ENCODE measurements around the gene GFOD1.

The GFOD1 gene

DNA sequence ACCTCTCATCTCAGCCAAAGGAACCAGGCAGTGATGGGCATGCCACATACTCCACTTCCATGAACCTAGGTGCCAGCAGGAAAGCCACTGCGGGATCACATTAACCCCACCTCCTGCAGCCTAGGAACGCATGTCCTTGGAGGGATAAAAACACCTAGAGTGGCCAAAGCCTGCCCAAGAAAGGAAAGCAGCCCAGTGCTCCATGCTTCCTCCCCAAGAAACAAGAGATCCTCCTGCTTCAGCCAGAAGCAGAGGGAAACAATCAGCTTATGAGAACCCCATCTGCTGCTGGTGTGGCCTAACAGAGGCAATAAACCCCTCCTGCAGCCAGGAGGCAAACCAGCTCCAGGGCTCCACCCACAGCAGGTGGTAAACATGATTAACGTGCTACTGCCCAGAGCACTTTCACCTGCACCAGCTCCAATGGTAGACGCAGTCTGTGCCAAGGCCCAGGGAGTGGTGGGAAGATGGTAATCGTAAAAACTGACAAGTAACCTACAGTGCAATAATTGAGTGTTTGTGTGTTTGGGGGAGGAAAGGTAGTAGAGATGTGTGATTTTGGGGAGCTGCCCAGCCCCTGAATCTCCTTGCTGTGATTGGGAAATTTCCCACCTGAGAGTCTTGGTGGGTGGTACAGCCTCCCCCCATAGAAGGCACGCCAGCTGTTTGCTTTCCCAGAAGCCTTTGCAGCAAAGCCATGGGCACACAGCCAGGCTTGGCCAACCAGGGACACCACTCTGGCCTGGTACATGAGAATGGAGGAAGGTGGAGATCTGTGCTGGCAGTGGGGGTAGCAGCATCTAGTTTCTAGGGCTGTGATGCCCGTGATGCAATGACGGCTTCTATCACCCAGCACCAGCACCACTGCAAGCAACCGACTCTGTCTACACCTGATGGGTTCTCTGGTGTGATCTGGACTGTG is 108.5 kb downstream of the GFOD1 start:
- no peak for DNase-seq (ENCODE audit: low read depth in 2 of 2)

DNA sequence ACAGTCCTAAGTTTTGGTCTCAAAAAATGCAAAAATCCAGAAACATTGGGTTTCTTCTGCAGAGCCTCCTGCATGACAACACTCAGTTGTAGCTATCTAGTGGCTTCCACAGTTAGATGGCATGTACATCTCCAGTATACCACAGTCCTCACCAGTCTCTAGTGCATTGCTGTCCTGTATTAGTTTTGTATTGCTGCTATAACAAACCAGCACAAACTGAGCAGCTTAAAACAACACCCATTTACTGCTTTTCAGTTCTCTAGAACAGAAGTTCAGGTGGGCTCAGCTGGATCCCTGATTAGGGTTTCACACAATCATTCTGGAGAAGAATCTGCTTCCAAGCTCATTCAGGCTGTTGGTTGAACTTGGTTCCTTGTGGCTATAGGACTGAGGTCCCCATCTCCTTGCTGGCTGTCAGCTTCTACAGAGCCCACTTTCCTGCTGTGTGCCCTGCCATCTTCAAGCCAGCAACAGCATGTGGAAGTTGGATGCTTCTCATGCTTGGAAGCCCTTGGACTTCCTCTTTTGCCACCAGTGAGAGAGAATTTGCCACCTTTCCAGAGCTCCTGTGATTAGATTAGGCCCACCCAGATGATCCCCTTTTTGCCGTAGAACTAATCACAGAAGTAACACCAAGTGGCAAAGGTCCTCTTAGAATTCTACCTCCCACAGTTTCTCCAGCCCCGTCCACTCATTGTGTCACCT is 110.2 kb downstream of the GFOD1 start:
- no peak for DNase-seq (ENCODE audit: low read depth in 2 of 2)

DNA sequence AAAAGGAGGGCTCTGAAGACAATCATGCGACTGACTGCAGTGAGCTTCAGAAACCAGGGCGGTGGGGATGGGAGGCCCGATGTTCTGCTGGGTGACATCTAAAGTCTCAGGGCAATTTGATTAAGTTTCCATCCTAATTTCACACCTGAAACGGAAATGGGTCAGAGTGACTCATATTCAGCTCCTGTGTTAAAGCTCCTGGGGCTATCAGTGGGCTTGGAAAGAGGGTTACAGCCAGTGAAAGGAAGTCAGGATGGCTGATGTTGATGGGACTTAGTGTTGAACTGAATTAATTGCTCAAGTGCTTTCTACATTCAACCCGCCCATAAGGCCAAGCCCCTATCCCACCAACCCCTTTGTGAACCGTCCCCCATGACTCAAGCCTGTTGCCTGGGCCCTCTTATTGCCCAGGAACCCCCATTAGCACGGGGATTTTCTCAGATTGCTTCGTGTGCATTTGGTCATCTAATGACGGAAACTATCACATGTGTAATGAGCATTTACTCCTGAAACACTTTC is 112.0 kb downstream of the GFOD1 start:
- peak; percentile 23 to 37 for DNase-seq (ENCODE audit: low read depth in 2 of 2)

DNA sequence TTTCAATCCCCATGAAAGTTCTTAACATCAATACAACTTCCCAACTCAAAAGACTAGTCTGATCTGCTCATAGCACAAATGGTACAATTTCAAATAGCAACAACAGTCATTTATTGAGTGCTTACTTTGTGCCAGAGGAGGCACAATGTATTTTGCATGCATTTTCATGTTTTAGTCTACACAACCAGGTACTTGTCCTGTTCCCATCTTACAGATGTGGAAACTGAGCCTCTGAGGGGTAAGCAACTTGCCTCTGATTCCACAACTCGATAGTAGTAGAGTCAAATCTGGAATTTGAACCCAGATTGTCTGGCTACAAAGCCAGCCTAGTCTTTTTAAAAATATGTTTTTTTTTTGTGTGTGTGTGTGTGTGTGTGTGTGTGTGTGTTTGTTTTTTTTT is 113.5 kb downstream of the GFOD1 start:
- DNase-seq (ENCODE audit: low read depth in 2 of 2): no peak

DNA sequence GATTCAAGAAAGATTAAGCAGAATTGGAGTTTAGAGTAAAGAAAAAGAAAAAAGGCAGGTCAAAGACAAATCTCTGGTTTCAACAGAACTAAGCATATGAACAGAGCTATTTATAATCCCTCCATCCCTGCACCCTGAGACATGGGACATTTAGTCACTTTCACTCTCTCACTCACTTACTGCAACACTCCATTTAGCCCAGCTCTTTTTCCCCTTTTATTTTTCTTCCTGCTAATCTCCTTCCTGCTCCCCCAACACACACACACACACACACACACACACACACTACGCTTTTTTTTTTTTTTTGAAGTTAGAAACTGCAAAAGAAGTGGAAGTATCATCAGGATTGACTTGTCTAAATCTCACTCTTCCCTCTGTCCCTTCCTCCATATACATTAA is 113.9 kb downstream of the GFOD1 start:
- DNase-seq (ENCODE audit: low read depth in 2 of 2): no peak

DNA sequence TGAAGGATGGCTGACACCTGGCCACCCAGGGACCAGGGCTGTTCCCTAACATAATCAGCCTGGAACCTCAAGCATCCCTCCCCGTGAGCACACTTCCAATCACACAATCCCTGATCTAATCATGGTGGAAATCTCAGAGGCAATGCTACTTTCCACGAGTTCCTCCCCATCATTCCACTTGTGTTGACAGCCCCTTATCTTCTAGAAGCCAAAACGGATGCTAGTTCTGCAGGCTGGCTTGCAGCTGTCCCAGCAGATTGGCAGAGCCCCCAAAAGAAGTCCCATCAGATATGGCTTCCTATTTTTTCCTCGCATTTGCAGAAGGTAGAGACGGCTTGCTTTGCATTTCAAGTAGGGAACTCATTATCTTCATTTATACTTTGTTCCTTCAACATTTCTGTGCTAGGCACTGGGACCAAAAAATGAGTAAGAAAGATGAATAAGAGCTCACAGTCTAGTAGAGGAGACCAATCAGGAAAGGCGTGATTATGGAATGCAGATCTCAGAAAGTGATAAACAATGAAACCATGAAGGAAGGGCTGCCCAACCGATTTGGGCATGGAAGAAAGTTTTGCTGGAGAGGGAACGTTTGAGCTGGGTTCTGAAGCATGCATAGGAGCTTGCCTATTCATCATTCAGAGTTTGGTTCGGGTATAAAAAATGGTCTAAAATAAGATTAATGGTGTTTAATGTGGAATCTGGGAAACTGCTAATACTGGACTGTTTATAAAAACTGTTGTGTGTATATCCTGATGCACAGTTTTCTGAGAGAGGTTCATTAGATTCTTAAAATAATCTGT is 114.5 kb downstream of the GFOD1 start:
- no peak for DNase-seq (ENCODE audit: low read depth in 2 of 2)

DNA sequence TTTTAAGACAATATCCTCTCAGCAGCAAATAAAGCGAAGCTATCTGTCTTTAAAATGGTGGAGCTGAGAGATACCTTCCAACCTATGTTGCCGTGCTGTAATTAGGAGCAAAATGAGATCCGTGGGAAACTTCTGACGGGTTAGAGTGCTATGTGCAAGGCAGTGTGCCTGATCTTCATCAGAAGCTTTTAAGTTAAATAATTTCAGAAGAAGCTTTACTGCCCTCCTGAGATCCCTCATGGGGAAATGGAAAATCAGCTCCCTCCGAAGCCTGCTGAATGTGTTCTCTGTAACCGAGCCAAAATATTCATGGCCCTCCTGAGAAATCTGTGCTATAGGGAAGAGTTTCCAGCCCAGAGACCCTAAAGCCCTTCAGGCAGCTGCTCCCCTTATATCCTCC is 115.3 kb downstream of the GFOD1 start:
- no peak for DNase-seq (ENCODE audit: low read depth in 2 of 2)

DNA sequence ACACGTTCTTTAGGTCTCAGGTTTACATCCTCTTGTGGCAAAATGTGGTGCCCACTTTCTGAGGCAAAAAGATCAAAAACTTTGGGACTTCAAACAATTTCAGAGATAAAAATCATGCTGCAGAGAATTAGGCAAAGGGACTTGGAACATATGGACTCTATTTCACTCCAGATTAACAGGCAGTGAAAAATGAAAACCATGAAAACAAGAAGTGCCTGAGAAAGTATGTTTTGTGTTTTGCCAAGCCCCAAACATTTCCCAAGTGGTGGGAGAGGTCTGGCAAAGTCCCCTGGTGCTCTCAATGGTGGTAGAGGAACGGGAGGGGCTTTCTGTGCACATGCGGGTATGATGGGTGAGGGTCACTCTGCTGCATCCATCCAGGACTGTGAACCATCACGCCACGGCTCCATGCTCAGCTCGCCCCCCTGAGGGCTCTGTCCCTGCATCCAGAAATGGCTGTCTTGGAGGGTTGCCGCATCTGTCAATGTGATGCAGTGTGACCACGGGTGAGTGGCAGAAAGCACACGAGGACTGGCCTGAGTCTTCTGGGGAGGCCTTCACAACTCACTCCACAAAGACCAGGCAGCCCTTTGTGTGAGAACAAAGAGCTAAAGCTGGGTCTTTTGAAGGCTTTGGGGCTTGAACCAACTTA is 115.9 kb downstream of the GFOD1 start:
- DNase-seq (ENCODE audit: low read depth in 2 of 2): no peak

DNA sequence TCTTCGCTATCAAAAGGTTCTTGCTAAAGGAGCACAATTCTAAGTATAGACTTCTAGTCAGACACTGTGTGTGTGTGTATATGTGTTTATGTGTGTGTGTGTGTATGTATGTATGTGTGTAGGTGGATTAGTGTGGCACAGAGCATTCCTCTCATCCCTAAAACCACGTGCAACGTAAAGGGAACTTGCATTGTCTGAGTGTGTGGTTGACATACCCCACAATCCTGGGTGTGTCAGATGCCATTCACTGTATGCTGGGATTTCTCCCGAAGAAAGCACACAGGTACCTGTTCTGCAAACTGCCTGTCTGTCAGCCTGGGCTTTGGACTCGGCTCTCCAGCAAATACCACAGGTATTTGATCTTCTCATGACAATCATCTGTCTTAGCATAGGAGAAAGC is 116.8 kb downstream of the GFOD1 start:
- no peak for DNase-seq (ENCODE audit: low read depth in 2 of 2)

DNA sequence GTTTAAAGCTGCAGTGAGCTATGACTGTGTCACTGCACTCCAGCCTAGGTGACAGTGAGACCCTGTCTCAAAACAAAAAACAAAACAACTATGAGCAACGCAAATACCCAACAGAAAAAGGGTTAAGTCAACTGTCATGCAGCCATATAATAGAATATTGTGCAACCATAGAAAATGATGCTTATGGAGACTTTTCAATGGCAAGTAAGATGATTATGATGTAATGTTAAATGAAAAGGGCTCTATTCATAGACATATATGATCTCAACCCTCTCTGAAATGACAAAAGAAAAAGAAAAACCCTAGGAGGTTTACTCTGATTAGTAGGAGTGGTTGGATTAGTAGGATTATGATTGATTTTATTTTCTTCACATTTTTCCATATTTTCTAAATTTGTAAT is 117.8 kb downstream of the GFOD1 start:
- no peak for DNase-seq (ENCODE audit: low read depth in 2 of 2)

DNA sequence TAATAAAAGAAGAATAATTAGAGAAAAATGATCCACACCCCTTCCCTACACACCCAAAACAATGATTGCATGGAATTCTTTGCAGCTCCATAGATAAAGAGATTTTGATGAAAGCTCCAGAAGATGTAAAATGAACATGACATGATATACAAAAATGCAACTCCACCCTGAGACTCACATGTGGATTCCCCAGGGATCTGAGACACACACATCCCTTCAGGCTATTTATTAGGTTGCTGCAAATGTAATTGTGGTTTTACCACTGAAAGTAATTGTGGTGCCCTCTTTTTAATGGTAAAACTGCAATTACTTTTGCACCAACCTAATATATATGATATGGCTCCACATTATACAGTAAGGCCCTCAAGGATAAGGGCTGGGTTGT is 118.7 kb downstream of the GFOD1 start:
- no peak for DNase-seq (ENCODE audit: low read depth in 2 of 2)

DNA sequence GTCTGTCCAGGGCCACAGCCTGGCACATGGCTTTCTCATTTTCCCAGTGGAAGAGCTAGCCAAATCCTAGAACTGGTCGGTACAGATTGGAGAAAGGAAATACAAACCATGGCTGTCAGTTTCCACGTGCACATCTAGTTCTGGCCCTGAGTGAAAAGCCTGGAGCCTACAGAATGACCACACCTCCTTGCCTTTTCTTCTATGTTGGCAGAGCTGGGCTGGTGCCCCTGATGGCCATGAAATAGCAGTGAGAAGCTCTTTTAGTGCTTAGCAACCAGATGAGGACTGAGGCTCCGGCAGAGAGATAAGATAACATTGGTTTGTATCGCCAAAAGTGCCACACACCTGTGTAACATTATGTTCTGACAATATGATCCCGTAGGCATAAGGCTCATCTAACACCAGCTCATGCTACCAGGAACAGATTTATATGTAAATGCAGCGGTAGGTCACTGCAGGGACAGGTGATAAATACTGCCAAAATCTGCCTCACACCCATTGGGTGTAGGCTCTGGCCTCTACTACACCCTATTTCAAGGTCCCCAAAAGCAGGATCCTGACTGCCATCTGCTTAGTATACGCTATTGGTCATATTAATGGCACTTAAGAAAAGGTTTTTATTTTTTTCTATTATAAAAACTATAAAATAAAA is 119.2 kb downstream of the GFOD1 start:
- no peak for DNase-seq (ENCODE audit: low read depth in 2 of 2)

DNA sequence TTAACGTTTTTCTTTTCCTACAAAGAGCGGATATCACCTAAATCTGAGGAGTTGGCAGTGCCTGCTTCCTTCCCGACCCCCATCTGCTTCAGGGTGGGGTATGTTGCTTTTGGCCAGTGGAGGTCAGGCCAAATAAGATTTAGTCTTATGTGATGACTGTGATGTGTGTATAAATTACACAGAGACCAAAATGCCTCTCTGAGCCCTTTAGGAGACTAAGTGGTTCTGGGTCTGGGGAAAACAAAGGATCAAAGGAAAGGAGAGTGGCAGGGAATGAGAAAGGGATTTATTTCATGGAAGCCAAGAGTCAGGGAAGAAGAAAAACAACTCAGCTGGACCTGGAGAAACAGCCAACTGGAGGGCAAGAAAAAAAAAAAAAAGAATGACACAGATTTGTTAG is 120.0 kb downstream of the GFOD1 start:
- DNase-seq (ENCODE audit: low read depth in 2 of 2): no peak

DNA sequence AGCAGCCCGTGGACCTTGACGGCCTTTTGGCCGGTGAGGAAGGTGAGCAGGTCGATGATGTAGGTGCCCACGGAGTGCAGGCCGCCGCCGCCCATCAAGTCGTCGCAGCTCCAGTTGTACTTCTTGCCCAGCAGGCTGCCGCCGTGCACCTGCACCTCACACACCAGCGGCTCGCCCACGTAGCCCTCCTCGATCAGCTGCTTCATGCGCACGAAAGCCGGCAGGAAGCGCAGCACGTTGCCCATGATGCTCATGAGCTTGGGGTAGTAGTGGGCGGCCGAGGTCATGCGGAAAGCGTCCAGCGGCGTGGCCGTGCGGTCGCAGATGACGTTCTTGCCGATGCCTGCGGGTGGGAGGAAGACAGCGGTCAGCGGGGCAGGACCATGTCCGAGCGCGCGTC is 122.1 kb downstream of the GFOD1 start:
- no peak for DNase-seq (ENCODE audit: low read depth in 2 of 2)

DNA sequence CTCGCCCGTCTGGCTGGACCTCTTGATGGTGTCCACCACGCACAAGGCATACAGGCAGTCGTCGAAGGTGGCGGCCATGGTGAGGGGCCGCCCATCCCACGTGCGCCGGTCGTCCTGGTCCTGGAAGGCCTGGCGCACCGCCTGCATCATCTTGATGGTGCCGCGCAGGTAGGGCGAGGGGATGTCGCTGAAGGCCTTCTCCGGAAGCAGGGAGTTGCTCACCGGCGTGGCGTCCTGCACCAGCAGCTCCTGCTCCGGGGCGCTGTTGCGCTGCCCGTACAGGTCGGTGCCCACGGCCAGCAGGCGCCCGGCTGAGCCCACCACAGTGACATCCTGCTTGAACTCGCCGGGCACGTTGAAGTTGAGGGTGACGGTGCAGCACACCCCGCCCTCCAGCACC is 122.6 kb downstream of the GFOD1 start:
- DNase-seq (ENCODE audit: low read depth in 2 of 2): no peak

DNA sequence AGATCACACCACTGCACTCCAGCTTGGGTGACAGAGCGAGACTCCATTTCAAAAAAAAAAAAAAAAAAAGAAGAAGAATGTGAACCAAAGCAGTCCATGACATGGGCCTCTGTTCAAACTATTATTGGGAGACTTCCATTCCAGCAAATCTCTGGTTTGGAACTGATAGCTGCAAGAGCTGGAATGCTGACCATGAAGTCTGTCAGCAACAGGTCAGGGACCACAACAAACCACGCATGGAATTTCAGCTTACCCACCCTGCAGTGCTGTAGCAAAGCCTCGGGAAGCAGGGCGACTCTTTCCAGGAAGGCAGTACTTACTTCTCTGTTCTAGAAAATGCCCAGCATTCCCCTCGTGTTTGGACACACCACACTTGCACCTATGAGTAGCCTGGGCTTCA is 125.0 kb downstream of the GFOD1 start:
- no peak for DNase-seq (ENCODE audit: low read depth in 2 of 2)

DNA sequence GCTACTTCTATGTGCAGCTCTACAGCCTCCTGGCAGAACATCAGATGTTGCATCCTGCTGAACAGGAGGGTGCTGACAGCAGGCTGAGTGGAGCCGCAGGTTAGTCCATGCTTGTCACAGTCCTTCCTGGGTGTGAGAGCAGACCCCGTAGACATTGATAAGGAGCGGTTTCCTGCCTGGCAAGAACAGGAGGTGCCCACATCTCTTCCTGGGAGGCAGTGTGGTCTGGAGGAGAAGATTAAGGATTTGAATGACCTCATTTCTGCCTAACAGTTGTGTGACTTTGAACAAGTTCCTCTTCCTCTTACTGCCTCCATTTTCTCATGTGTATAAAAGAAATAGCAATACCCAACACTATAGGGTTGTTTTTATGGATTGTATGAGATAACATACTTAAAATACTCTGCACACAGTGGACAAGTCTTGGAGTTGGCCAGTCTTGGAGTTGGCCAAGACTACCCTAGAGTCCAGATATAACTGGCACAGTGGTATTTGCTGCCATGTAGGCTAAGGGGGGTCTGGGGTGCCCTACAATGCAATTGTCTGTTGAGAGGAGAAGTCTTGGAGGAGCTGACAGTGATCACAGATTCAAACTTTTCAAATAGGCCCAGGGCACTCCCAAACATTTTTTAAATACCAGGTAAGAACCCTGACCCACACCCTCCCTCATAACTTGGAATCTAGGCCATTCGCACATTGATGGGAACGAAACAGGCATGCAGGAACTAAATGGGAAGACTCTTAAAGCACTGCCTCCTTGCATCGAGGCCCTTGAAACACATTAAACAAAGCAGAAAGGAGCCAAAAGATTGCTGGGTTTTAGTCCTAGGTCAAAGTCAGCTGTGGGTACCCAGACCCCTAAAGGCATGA is 126.5 kb downstream of the GFOD1 start:
- no peak for DNase-seq (ENCODE audit: low read depth in 2 of 2)

DNA sequence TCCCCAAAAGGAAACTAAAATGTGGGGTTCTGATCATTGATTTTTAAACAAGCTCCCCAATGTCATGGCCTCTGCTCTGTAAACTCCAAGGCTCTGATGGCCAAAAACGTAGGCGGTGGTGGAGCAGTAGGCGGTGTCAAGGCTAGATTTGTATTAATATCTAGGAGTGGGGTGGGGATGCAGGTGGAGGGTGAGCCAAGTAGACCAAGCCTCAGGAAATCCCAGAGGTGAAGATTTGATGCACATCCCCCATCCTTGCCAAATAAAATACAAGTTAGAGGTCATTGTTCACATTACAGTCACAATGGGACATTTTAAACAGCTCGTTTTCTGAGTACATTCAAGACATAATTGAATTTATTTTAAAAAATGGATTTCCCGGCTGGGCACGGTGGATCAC is 128.1 kb downstream of the GFOD1 start:
- DNase-seq (ENCODE audit: low read depth in 2 of 2): no peak

DNA sequence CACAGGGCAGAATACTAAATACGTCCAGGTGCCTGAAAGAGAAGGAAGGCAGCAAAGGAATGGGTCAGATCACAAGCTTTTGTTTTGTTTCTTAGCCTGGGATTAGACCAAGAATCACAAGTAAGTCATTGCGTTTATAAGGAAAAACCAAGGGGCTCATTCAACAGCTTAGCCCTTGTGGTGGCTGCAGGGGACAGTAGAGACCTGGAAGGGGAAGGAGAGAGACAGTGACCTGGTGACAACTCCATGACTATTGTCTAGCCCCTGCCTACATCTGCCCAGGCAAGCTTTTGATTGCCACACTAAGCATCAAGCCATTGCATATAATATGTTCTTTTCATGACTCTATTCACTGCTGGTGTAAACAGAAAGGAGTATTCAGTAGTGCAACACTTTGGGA is 128.9 kb downstream of the GFOD1 start:
- DNase-seq (ENCODE audit: low read depth in 2 of 2): no peak

DNA sequence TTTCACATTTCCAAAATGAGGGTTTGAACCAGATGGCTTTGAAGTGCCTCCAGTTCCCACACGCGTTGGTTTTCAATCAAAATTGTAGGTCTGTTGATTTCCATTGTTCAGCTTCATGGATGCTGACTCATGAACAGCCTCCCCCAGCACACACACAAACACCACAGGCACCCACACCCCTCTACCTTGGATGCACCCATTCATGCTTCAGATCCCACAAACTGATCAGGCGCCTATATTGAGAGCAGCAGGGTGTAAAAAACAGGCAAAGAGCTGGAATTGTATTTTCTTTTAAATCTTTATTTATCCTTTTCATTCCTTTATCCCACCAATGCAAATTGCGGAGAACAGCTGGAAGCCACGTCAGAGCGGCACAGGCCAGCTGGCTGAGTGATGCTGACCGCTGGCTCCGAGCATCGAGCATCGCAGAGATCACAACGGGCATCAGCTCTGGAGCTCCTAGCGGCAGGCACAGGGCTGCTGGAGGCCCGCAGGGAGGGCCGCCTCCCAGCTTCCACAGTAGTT is 129.8 kb downstream of the GFOD1 start:
- DNase-seq (ENCODE audit: low read depth in 2 of 2): no peak

Measured in activated CD4-positive, alpha-beta T cell treated with anti-CD3 and anti-CD28 coated beads for 24 hours (primary cell).